Activated T-cell treated with anti-CD3 and anti-CD28 coated beads for 1 hour (primary cell): Measurements from ENCODE around the gene GPR143.

Experiments
- DNase-seq: peaks from one replicate; pipeline ENCODE4 v3.0.0-alpha.2; 2020; ENCODE audit warnings: low read depth

The GPR143 gene

DNA sequence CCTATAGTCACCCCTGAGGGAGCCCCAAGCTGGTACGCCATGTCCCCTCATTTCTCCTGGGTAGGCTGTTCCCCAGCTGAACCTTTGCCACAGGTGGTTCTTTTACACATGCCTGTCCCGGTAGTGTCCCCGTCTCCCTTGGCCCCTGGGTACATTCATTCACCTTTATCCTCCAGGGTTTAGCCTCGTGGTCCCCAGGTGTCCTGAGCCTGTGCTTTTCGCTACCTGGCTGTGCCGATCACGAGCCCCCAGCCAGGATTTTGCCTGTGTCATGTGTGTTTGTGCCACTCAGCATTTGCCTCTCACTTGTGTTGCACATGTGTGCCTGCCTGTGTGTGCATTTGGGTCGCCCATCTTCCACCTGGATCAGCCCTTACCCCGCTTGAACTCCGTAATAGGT, 57.6 kb downstream of the GPR143 start:
- no peak for DNase-seq

DNA sequence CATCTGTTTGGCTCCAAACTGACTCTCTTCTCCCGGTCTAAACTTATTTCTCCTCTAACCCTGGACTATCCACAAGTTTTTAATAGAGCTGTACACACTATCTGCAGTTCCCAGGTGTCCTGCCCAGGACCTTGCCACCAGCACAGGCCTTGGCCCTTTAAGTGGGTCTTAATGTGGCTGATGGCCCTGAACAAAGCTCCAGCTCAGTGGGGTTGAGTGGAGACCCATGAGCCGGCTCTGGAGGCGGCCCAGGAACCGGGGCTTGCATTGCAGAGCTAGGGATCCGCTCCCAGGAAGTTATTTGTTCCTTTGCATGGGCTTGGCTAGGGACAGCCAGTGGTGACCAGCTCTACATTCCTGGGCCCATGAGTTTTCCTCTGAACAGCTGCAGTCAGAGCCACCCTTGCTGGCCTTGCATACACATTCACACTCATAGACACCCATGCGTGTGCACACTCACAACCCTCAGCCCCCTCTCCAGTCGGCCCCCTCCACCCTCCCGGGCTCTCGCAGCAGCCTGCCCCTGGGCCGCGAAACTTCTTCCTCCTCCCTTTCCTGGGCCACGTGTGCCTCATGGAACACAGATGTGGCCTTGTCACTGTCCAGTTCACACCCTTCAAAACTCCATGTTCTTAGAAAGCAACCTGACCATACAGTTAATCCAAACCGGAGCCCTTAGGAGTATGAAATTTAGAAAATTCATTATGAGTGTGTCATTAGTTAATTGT, 58.2 kb downstream of the GPR143 start:
- no peak for DNase-seq

DNA sequence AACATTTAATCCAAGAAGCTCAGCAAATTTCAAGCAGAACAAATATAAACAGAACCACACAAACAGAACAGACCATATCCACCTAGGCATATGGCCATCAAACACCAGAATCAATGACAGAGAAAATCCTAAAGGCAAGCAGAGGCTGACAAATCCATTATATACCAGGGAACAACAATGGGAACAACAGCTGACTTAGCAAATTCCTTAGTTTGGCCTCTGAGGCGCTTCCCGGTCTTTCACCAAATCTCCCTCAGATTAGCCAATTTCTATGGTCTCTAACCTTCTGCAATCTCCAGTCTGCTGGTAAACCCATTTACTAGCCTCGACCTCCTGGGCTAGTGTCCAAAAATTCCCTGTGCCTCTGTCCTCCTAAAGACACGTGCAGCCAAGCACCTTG, 59.2 kb downstream of the GPR143 start:
- no peak for DNase-seq

DNA sequence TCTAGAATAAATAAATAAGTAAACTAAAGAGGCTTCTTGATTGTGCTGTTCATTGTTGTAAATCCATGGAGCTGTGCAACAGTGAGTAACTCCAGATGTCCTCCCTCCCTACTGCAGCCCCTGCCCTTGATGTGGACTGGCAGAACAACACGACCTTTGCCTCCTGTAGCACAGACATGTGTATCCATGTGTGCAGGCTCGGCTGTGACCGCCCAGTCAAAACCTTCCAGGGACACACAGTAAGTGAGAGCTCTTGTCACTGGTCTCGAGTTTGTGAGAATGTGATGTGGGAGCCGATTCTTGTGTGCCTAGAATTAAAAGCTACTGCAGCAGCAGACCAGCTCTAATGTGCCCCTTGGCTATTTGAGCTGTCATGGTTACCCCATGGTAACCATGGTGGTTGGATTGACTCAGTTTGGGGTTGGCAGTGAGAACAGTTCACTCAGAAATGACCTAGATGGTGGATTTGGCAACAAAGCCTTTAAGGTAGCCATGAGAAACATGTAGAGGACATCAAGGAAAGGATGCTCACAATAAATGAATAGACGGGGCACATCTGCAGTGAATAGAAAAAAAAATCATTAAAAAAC, 60.7 kb downstream of the GPR143 start:
- DNase-seq: no peak

DNA sequence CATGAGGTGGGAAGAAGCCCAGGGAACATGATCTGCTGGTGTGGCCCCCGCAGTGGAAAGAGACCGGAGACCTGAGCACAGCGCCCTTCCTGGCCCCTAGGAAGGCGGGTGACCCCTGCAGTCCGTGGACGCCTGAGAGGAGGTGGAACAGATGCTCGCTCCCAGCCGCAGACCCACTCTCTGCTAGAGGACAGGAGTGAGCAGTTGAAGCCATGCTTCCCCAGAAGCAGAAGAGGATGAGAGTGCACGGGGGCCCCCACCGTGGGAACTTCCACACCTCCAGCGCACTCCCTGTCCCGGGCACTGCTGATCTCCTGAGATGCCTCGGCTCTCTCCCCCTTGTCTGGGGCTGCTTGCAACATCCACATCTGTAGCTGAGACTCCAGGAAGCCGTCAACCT, 62.2 kb downstream of the GPR143 start:
- DNase-seq: no peak

DNA sequence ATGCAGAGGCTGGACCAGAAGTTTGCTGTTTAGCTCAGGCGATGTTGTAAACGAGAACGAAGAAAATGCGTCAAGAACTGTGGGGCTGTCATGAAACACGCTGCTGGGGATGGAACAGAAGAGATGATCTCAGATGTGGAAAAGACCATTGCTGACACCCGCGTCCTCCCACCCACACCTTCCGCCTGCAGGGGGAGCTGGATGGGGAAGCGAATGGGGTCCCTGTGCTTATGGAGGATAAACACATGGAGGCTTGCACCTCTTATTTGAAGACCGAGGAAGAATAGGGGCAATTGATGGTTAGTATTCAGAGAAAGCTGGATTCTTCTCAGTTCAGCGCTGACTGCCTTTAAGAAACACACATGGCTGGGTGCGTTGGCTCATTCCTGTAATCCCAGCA, 63.9 kb downstream of the GPR143 start:
- DNase-seq: no peak

DNA sequence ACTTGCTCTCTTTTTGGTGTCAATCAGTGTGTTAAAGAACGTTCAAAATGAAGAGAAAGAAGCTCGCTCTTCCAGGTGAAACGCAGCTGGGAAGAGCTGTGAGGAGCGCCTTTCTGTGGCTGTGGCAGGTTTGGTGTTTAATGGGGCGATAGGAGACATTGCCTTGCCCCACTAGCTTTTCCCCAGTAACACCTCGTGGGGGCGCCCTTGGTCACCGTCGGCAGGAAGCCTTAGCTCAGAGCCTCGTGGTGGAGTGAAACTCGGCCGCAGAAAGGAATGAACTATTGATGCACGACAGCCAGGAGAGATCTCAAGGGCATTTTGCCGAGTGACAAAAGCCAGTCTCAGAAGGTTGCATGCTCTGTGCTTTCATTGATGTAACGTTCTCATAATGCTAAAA, 65.1 kb downstream of the GPR143 start:
- no peak for DNase-seq

DNA sequence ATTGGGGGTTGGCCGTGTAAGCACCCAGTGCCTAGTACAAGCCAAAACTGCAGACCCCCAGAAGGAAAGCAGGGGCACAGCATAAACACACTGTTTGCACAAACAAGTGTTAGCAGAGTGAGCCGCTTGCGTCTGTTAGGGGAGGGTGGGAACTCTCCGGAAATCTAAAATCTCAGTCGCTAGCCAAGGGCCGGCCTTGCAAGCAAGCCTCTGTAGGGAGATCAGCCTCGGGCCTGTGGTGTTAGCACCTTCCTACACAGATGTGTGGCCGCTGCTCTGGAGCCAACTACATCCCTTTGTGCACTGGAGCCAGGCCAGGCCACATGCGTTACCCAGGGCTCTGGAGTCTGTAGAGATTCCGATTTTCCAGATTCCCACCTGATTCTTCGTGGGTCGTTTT, 67.1 kb downstream of the GPR143 start:
- no peak for DNase-seq

DNA sequence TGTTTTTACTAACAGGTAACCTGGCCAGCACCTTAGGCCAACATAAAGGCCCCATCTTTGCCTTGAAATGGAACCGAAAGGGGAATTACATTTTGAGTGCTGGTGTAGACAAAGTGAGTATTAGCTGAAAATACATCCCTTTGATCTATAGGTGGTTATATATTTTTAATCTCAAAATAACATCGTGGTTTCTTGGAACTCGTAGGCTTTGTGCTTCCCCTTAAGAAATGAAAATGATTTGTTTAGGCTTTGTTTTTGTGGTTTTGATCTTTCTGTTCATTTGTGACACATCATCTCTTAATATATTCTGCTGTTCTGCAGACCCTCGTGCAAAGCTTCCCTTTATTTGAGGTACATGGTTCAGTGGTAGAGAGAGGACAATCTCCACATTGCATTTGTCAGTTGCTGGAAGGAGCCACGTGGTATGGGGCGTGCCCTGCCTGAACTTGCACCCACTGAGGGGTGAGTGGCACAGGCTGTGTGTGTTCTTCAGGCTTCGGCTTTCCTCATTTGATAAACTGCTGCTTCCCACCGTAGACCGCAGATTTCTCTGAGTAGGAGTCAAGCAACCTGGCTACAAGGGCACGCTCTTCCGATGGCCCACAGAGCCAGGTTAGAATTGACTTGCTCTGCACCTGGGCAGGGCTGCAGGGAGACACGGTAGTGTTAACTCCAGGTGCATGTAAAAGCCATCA, 72.2 kb downstream of the GPR143 start:
- DNase-seq: no peak

DNA sequence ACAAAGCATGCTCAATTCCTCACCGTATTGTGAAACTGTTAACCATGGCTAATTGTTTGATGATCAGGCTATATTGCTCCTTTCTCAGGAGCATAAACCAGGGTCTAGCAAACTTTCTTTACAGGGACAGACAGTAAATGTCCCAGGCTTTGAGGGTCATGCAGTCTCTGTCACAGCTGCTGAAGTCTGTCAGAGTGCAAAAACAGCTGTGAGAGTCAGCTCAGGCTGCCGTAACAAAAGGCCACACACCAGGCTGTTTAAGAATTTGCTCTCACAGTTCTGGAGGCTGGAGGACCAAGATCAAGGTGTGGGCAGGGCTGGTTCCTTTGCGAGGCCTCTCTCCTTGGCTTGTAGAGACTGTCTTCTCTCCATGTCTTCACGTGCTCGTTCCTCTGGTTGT, 75.6 kb downstream of the GPR143 start:
- no peak for DNase-seq

DNA sequence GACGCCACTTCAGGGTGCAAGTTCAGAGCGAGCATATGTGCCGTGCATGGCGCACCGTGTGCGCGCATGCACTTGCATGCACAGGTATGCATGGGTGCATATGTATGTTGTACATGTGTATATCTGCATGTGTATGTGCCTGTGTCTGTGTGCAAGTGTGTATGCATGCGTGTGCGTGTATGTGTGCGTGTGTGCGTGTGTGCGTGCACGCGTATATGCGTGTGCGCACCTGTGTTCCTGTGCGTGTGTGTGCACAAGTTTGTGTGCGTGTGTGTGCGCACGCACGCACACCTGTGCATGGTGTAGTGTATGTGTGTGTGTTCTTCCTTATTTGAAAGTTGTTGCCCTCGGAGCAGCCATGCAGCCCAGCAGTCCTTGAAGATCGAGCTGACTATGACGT, 76.8 kb downstream of the GPR143 start:
- no peak for DNase-seq

DNA sequence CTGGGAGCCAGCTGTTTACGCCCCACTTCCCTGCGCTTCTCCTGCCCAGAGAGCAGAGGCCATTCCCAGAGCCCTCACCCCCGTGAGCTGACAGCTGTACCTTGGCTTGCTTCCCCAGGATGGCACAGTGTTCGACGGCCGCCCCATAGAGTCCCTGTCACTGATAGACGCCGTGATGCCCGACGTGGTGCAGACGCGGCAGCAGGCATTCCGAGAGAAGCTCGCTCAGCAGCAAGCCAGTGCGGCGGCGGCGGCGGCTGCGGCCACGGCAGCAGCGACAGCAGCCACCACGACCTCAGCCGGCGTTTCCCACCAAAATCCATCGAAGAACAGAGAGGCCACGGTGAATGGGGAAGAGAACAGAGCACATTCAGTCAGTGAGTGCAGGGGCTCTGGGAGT, 77.7 kb downstream of the GPR143 start:
- no peak for DNase-seq

DNA sequence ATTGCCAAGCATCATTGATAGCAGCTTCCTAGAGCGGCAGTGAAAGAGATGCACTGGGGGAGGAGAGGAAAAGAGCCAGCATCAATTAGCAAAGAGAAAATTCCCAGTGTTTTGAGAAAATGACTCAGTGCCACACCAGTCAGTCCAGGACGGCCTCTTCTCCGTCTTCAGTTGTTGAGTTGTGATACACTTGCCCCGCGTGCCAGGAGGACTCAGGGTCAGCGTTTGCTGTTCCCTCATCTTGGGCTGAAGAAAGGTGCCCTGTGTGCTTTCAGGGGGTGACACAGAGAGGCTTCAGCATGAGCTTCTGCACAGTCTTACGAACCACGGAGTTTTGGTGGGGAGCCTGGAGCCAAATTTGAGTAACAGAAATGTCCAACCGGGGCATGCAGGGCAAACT, 82.3 kb downstream of the GPR143 start:
- no peak for DNase-seq

DNA sequence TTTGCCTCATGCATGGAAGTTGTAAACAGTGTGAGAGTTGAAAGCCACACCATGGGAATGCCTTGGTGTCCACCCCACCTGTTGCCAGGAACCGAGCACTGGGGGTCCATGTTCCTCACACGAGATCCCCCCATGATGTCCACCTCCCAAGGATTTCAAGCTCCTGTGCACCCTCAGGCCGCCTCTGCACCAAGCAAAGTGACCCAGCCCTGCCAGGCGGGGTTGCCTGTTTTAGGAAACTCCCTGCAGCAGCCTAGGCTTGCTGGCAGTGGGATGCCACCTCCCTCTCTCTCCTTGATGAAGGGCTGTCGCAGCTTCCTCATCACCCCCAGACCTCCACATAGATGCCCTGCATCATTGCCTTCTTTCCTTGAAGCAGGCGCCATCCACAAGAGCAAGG, 82.8 kb downstream of the GPR143 start:
- no peak for DNase-seq

DNA sequence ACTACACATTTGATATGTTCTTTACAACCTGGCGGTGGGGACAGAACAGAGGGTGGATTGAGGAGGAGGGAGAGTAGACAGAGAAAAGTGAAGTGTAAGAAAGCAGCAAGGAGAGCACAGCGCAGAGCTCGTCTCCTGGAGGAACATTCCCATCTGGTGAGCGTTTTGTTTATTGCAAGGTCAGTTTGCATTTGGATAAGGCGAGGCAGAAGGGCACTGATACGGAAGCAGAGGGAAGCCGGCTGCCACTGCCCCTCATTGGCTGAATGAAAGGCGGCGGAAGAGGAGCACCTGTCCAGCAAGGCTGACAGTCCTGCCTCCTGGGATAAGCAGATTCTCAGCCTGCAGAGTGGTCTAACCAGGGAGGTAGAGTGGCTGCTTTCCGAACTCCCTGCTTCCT, 83.2 kb downstream of the GPR143 start:
- no peak for DNase-seq

DNA sequence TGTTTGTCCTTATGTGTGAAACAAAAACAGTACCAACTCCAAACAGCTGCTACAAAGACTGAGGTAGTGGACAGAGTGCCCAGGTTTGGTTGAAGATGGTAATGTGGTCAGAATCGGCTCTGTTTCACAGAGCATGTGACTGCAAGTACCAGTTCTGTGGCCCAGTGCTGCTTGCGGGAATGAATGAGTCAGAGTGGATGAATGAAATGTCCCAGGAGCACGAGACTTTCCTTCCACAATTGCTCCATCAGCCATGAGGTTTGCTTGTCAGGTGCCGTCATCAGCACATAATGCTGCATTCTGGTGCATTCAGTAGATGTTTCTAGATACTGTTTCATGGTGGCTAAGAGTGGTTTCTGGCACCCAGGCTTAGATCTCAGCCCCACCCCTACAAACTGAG, 84.2 kb downstream of the GPR143 start:
- DNase-seq: no peak

DNA sequence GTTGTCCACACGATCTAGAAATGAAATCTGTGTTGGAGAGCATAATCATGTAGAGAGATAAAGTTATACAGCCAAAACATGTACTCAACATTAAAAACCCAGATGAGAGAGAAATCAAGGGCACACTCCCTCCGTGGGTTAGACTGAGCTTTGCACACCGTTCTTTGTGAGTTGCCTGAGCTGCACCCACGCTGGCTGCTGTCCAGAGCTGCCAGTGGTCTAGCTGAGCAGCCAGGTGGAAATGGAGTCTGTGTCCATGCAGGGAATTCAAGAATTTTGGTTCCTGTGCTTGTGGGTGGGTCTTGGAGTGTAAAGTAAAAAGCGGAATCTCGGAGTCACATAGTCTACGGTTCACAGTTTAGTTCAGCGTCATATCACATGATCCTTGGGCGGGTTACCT, 84.6 kb downstream of the GPR143 start:
- no peak for DNase-seq

DNA sequence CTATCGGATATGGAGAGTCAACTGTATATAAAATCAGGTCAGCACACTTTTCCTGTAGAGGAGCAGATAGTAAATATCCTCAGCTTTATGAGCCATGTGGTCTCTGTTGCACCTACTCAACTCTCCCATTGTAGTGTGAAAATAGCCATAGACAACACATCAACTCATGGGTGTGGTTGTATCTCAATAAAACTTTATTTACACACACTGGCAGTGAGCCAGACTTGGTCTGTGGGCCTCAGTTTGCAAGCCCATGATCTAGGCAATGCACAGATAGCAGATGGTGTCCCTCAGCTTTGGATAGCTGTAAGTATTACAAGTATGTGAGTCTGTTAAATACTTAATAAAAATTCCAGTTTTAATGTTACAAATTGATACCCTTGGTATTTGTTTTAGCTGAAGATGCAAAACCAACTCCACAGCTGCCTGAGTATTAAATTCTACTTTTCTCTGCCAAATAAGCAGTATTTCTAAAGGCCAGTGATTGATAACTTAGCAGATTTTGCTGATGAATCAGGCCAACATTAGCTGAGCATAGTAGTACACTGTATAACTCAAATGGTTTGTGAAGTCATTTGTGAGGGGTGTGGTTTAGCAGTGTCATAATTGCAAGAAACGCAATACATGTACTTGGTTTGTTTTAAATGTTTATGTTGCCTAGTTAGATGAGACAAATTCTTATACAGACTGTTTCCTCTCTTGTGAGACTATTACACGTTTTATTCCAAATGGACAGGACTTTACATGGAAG, 87.3 kb downstream of the GPR143 start:
- no peak for DNase-seq

DNA sequence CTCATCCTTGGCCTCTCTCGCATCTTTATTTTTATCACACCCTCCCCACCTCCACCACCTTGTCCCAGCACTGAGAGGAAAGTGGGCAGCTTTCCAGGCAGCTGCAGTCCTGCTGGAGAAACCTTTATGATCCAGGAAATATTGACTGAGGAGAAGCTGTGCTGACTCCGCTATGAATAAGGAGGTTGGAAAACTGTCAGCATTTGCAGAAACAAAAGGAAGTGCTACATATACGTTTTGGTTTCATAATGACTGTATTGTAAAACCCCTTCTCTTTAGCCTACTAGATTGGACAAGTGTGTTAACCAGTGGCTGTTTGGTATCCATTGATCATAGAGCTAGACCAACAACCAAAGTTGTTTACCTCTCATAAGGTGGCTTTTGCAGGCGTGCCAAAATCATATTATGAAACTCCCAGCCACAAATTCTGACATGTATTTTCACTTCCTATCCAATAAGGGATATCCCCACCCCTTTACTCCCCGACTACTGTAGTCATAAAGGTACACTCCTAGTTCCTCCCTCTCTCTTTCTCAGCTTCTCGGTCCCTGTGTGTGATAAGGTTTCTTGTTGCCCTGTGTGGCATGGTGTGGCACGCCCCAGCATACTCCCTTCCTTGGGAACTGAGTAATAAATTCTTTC, 88.4 kb downstream of the GPR143 start:
- DNase-seq: no peak

DNA sequence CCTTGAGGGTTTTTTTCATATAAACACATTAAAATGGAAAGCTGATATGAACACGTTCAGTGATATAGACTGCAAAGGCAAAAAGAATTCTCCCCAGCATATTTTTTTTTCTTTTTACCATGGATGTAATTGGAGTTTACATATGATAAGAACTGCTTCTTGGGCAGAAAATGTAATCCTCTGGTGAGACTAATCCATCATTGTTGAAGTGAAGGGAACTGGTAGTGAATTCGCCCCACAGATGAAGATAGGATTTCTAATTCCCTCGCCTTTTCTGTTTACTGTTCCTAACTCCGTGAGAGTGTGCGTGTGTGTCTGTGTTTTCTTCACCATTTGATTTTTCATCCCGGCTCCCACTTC, 88.9 kb downstream of the GPR143 start:
- DNase-seq: no peak

DNA sequence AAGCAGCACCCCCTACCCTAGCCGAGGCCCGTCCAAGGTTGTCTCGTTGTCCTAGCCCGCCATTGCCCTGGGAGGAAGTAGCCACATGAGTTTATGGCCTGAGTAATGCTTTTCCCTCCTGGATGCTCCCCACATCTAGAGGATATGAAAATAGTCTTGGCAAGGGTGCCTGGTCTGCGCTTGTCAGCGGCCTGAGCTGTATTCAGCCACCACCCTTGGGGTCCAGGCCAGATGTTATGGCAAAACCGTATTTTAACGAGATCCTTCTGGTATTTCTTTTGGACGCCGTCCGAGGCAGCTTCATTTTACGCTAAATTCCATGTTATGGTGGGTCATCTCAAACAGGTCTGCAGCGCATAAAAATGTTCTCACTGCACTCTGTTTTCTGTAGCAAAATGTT, 89.3 kb downstream of the GPR143 start:
- DNase-seq: no peak
